ENCODE data around the gene CMIP. TPM values are rescaled to one million over a fixed set of nuclear protein-coding genes. Genes with fewer than 3 reads are reported as not detected.

CMIP gene
- total and polyA plus RNA-seq, 7 donors = 1.4 to 8.9 (median 4.1) TPM

DNA sequence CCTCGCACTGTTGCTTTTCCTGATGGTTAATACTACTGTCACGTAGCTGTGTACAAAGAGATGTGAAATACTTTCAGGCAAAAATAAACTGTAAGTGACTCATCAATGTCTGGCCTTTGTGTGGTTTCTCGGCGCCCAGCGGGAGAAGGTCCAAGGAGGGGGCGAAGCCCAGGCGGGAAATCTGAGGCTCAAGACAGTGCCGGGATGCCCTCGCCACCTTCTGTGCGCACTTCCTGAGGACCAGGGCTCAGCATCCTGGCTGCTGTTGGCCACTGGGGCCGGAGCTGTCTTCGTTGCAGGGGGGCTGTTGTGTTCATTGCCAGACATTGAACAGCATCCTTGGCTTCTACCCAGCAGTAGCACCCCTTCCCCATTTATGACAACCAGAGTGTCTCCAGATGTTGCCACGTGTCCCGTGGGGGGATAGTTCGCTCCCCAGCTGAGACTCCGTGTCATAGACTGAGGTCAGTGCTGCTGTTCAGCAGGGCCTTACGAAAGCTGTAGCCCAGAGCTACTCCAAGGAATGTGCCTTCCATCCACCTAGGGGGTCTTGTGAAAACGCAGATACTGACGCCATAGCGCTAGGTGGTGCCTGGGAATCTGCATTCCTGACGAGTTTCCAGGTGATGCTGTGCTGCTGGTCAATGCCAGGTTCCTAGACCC lies 267.2 kb downstream of the CMIP start:
- no peaks in the 10 kb centered on the region for H3K36me3 ChIP-seq (ENCODE audit: insufficient read depth in 1 of 2, low read depth in 1 of 2)
- intact Hi-C loops (cut with DNase I) = no loop called here
- H3K27ac ChIP-seq = no peak overlapping the region
- peaks cover 0 to 2% (median 0%) of the 10 kb centered on the region in 3 donors for H3K27me3 ChIP-seq (ENCODE audit: insufficient read depth in 3 of 3, low read length in 2 of 3)
- peak in 1 of 4 donors; percentile 38 for ATAC-seq
- DNase-seq = no peak
- H3K4me1 ChIP-seq = no peaks in the 10 kb centered on the region
- 52 to 69% (median 58%) methylated on average over 21 of the region's 21 CpGs for WGBS, 3 donors
- H3K4me3 ChIP-seq = no peak overlapping the region
- no peaks in the 10 kb centered on the region for H3K9me3 ChIP-seq
- TF ChIP-seq, protein P1, sequence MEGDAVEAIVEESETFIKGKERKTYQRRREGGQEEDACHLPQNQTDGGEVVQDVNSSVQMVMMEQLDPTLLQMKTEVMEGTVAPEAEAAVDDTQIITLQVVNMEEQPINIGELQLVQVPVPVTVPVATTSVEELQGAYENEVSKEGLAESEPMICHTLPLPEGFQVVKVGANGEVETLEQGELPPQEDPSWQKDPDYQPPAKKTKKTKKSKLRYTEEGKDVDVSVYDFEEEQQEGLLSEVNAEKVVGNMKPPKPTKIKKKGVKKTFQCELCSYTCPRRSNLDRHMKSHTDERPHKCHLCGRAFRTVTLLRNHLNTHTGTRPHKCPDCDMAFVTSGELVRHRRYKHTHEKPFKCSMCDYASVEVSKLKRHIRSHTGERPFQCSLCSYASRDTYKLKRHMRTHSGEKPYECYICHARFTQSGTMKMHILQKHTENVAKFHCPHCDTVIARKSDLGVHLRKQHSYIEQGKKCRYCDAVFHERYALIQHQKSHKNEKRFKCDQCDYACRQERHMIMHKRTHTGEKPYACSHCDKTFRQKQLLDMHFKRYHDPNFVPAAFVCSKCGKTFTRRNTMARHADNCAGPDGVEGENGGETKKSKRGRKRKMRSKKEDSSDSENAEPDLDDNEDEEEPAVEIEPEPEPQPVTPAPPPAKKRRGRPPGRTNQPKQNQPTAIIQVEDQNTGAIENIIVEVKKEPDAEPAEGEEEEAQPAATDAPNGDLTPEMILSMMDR (IDR thresholded peaks at IDR 0.05) = no peak

DNA sequence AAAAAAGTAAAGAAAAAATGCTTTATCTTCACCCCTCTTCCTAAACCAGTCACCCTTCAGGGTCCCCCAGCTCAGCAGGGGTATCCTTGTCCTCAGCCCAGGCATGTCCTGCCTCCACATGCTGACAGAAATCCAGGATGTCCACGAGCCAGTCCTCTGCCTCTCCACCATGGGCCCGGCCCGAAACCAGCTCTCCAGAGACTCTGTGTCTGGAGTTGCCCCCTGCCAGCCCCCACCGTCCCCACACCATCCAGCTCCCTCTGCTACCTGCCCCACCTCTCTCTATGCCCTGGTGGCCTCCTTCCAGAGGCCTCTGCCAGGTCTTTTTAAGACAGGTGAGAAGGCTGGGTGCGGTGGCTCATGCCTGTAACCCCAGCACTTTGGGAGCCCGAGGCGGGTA lies 268.1 kb downstream of the CMIP start:
- Histone ChIP-seq H3K4me1 (no peaks in the 10 kb centered on the region), H3K36me3 (ENCODE audit: insufficient read depth in 1 of 2, low read depth in 1 of 2) (no peaks in the 10 kb centered on the region), H3K27me3 (ENCODE audit: insufficient read depth in 3 of 3, low read length in 2 of 3) (no peaks in the 10 kb centered on the region), H3K27ac (no peak overlapping the region), H3K4me3 (no peak overlapping the region), H3K9me3 (no peaks in the 10 kb centered on the region)
- intact Hi-C loops (cut with DNase I) = no loop called here
- WGBS, 3 donors = 78 to 99% (median 88%) methylated on average over 7 of the region's 7 CpGs
- no peak for DNase-seq
- TF ChIP-seq, protein P1 (IDR thresholded peaks at IDR 0.05) = no peak
- no peak for ATAC-seq

DNA sequence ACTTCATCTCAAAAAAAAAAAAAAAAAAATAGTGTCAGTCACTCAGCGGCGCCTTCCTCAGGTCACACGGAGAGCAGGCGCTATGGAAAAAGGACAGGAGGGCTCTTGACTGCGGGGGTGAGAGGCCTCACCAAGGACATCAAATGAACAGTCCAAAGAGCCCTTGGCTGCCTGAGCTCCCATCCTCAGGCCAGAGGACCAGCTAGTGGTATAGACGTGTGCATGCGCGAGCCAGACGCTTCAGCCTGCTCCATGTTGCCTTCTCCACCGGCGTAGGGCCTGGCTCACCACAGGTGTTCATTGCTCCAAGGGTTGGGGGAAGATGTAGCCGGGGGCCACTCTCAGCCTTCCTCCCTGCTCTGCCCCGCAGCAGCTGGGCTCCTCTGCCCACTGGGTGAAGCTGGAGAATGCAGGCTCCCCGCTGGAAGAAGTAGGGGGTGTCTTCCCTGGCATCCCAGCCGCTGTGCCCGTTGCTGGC lies 268.7 kb downstream of the CMIP start:
- no peak for ATAC-seq
- no peak overlapping the region for H3K27ac ChIP-seq
- 81 to 85% (median 83%) methylated on average over 16 of the region's 16 CpGs for WGBS, 3 donors

DNA sequence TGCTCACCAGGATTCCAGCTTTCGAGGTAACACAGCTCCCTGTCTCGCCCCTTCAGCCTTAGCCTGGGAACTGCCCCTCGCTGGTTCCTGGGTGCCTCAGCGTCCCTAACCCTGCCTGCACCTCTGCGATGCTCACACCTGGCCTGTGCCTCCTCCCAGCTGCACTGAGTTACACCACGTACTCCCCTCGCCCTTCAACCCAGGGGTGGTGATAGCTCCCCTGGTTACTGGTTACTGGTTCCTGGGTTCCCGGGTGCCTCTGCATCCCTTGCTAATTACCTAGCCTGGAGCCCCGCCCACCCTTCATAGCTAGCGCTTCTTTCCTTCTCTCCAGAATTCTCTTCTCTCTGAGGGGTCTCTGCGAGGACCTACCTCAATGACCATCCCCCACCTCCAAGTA lies 269.2 kb downstream of the CMIP start:
- ATAC-seq (no peak), DNase-seq (no peak)
- Histone ChIP-seq H3K9me3 (no peaks in the 10 kb centered on the region), H3K27me3 (ENCODE audit: insufficient read depth in 3 of 3, low read length in 2 of 3) (no peaks in the 10 kb centered on the region), H3K27ac (no peak overlapping the region), H3K4me1 (no peaks in the 10 kb centered on the region), H3K4me3 (no peak overlapping the region), H3K36me3 (ENCODE audit: insufficient read depth in 1 of 2, low read depth in 1 of 2) (no peaks in the 10 kb centered on the region)
- TF ChIP-seq, protein P1 (IDR thresholded peaks at IDR 0.05) = no peak
- 87 to 90% (median 89%) methylated on average over 11 of the region's 11 CpGs for WGBS, 3 donors
- intact Hi-C loops (cut with DNase I) = no loop called here

More for the DNA sequence above, 268.7 kb downstream of the CMIP start:
- Histone ChIP-seq H3K4me3 (no peak overlapping the region), H3K4me1 (no peaks in the 10 kb centered on the region), H3K9me3 (no peaks in the 10 kb centered on the region), H3K27me3 (ENCODE audit: insufficient read depth in 3 of 3, low read length in 2 of 3) (no peaks in the 10 kb centered on the region), H3K36me3 (ENCODE audit: insufficient read depth in 1 of 2, low read depth in 1 of 2) (no peaks in the 10 kb centered on the region)
- TF ChIP-seq, protein P1 (IDR thresholded peaks at IDR 0.05) = no peak
- intact Hi-C loops (cut with DNase I) = no loop called here
- no peak for DNase-seq

DNA sequence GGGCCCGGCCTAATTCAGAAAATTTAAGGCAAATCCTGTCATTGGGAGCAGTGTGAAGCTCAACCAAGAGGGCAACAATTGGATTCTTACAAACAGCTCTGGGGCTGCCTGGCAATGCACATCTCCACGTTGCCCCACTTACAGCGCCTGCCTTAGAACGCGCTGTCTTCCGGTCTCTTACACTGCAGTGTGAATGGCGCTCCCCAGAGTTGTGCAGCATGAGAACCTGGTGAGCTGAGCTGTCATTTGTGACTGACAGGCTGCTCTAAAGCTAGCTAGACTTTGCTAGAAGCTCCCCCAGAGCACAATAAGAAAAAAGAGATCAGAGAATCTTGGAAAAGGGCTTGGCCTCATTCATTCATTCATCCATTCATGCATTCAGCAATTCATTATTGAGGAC lies 270.0 kb downstream of the CMIP start:
- Histone ChIP-seq H3K36me3 (ENCODE audit: insufficient read depth in 1 of 2, low read depth in 1 of 2) (no peaks in the 10 kb centered on the region), H3K4me1 (no peaks in the 10 kb centered on the region), H3K27me3 (ENCODE audit: insufficient read depth in 3 of 3, low read length in 2 of 3) (no peaks in the 10 kb centered on the region), H3K4me3 (no peak overlapping the region), H3K9me3 (no peaks in the 10 kb centered on the region), H3K27ac (no peak overlapping the region)
- TF ChIP-seq, protein P1 (IDR thresholded peaks at IDR 0.05) = no peak
- intact Hi-C loops (cut with DNase I) = no loop called here
- 90 to 94% (median 93%) methylated on average over 7 of the region's 7 CpGs for WGBS, 3 donors
- ATAC-seq = no peak
- no peak for DNase-seq
